Thyroid gland (tissue), 4 donors: ENCODE results near the gene ABCB8.

Source experiments
- CTCF ChIP-seq, 6 experiments: fragments of 200-600 bp in 3 of 6; fragments of 450-650 bp in 3 of 6; sonication (generic) in 3 of 6; IDR thresholded peaks; one replicate each; pipeline ENCODE4 v1.5.1; 2016 to 2019; ENCODE audit warnings: antibody characterized with exemption in 6 of 6, mild to moderate bottlenecking in 2 of 6, inconsistent platforms in 1 of 6, moderate library complexity in 1 of 6
- POLR2A ChIP-seq, 2 donors: fragments of 450-650 bp; IDR thresholded peaks; one replicate each; pipeline ENCODE4 v1.6.1; 2017; ENCODE audit warnings: antibody characterized with exemption in 2 of 2, mild to moderate bottlenecking in 2 of 2, moderate library complexity in 1 of 2

DNA sequence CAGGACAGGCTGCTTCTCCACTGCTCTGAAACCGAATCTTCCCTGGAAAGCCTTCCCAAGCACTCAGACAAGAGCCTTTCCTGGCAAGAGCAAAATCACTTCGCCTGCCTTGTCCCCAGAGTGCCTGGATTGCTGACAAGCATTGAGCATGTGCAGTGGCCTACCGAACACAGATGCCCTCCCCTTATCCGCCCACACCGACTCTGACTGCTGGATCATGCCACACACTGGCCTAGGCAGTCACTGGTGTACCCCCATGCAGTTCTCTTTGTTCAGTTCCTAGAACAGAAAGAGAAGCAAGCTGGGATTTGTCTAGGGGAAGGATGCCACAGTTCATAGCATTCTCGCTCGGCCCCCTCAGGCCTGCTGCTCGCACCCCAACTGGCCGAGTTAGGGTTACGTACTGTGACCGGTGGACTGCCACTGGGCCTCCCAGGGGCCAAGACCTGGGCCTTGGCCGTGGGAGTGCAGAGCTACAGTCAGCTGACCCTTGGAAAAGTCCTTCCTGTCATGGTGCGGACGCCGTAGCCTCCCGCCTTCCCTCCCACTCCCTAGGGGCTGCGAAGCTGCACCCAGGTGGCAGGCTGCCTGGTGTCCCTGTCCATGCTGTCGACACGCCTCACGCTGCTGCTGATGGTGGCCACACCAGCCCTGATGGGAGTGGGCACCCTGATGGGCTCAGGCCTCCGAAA, 6.9 kb downstream of the ABCB8 start:
- TF ChIP-seq CTCF (IDR thresholded peaks at IDR 0.05) = no peak
- no peak for TF ChIP-seq POLR2A (IDR thresholded peaks at IDR 0.05)
